Measurements from ENCODE around the gene NPHP4.

Gene NPHP4

DNA sequence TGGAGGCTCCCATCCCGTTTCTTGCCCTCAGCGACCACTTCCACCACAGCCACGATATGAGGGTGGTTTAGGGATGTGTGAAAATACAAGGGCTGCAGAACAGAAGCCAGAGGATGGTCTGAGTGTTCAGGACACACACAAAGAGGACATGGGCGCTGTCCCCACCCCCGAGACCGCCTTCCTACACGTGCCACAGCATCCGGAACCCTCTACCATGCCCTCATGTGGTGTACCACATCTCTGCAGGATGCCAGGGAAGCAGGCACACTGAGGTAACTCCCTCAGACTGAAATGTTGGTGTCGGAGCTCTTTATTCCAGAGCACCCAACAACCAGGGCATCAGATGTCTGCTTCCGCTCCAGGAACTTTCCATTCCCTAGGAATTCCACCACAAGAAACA is 23.1 kb downstream of the NPHP4 start:
- ATAC-seq, result no peak

DNA sequence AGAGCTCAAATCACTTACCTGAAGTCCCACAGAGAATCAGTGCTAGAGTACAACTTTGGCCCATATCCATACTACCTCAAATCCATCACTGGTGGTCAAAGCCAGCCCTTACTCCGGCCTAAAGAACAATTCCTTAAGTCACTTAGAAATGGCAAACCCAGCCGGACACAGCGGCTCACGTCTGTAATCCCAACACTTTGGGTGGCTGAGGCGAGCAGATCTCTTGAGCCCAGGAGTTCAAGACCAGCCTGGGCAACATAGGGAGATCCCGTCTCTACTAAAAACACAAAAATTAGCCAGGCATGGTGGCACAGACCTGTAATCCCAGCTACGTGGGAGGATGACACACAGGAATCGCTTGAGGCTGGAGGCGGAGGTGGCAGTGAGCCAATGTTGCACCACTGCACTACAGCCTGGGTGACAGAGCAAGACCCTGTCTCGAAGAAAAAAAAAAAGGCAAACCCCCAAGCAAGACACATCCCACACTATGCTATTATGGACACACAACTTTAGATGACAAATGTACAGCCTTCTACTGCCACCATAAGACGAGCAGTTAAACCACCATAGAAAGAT is 24.0 kb downstream of the NPHP4 start:
- ATAC-seq, result no peak

DNA sequence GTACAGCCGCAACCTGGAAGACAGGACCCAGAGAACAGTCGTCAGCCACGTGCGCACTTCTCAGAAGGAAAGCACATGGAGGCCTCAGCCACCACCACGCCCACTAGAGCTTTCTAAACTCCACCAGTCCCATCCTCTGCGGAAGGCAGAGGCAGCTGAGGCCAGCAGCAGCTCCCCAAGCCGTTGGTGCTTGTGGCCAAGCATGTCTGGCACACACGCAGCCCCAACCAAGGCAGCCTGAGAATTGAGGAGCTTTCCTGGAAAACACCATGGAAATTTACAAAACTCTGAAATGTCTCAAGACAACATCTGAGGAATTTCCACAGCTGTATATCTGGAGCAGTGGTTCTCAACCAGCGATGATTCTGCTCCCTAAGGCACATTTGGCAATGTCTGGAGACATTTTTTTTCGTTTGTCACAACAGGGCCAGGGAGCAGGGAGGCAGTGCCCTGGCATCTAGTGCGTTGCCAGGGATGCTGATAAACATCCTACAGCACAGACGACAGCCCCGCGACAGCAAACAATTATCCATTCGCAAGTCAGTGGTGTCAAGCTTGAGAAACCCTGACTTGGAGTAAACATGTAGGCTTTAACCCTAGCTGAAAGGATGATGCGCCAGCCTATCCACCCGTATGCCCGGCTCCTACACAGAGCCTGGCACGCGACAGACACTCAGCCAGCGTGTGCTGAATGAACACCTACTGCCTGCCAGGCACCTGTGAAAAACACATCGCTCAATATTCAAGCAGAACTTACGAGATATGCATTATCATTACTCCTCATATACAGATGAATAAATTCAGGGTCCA is 24.7 kb downstream of the NPHP4 start:
- no peak for ATAC-seq

DNA sequence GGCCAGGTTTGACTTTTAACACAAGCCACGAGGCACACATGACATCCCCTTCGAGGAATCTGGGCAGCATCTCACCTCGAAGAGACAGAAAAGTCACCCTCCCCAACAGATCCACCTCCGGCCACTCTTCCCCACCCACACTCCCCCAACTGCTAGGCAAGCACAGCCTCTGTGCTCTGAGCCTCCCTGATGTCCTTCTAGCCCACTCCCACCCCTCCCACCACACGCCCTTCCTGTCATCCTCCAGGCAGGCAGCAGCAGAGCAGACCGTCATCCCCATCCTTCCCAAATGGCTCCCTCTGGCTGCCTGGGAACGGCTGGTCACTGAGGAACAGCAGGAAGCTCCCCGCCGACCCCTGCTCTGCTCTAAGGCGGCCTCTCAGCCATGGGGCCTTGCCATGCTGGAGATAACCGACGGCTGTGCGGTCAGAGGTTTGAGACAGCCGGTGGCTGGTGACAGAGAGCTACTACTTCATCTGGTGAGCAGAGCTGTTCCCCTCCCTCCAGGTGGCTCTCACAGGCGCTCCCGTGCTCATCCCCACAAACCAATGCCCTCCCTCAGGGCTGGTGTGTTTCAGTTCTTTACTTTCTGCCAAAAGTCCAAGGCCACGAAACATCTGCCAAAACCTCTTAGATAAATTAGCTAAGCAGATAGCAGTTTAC is 25.6 kb downstream of the NPHP4 start:
- no peak for ATAC-seq

DNA sequence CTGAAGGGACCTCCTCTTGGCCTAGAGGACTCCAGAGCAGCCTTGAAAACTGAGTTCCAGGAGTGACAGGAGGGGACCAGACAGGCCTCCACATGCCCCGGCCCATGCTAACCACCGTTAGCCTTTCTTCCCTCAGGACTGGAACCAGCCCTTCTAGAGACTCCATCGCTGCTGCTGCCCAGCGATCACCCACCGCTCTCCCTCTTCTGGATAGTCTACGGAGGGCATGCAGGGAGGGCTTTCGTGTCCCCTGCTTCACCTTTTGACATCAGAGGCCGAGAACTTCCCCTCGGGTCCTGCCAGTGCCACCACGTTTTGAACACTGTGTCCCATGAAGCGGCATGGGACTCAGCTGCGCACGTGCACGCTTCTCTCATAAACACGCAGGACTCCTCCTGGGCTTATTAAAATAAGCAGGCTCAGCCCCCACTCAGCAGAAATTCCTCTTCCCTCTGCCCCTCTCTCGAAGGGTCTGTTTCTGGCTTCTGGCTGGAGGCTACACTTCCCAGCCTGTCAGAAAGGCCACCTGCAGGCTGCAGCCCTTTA is 26.6 kb downstream of the NPHP4 start:
- ATAC-seq, result no peak

DNA sequence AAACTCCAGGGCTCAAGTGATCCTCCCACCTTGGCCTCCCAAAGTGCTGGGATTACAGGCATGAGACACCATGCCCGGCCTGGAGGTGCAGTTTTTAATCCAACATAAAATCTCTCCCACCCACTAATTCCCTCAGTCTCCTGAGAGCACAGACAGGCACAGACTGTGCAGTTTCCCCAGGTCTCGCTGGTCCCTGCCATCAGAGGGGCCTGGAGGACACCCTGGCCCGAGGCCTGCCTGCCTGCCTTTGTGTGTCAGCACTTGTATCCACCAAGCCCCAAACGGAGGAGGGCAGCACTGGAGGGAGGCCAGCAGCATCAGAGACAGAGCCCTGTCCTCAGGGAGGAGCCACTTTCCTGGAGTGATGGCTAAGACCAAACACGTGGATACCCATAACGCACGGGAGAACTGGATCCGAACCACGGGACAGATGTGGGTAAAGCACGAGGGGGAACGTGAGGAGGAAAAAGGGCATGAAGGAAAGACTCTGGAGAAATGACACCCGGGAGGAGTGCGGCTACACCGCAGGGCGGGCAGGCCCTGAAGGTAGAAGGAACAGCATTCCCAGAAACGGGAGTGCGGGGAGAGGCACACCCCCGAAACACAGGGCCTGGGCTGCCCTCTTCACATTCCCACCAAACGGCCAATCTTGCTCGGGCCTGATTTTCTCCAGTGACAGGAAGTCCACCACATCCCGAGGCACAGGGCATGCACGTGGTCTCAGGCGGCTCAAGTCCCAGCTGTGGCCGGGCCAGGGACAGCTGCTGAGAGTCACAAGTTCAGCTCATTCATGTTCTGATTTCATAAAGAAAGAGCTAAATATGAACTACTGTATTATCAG is 29.7 kb downstream of the NPHP4 start:
- no peak for ATAC-seq

DNA sequence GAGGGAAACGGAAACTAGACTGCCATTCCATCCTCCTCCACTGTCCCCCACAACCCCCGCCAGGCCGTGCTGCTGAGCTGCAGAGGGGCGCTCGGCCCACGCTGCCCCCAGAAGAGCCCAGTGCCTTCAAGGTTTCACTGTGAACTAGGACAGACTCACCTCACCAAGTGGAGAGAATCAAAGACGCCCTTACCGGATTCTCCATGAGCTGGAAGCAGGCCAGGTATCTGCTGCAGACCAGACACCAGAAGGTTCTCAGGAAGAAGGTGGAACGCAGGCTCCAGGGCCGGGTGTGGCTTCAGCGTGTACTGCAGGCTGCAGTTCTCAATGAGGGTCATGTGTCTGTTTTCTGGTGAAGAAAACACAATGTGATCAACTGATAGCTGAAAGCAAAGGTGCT is 30.6 kb downstream of the NPHP4 start:
- no peak for ATAC-seq

DNA sequence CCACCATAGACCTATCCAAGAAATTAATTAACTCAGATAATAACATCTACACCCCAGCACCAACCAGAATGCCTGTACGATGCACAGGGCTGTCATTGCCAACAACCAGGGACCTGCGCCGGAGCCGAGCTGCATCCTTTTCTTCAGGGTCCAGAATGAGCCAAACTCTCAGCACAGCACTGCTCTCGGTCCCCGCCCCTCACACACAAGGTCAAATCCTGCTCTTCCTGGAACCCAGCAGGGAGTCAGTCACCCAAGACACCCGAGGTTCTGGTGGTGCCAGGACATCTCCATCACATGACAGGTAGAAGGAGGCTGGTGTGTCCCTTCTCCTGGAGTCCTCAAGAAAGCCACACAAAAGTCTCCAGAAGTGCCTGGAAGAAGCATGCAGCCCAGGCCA is 31.9 kb downstream of the NPHP4 start:
- ATAC-seq, result no peak

DNA sequence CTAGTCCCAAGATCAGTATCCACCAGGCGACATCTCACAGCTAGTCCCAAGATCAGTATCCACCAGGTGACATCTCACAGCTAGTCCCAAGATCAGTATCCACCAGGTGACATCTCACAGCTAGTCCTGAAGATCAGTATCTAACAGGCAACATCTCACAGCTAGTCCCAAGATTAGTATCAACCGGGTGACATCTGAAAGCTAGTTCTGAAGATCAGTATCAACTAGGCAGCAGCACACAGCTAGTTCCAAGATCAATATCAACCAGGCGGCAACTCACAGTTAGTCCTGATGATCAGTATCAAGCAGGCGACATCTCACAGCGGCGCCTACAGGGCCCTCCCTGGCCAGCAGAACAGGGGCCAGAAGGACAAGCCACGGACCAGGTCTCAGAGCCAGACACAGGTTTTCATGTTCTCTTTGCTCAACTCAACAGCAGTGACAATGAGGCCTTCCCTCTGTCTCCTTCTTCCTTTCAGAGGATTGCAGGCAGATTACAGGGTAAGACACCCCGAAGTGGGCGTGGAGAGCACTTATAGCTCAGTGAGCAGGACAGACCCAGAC is 32.5 kb downstream of the NPHP4 start:
- no peak for ATAC-seq

DNA sequence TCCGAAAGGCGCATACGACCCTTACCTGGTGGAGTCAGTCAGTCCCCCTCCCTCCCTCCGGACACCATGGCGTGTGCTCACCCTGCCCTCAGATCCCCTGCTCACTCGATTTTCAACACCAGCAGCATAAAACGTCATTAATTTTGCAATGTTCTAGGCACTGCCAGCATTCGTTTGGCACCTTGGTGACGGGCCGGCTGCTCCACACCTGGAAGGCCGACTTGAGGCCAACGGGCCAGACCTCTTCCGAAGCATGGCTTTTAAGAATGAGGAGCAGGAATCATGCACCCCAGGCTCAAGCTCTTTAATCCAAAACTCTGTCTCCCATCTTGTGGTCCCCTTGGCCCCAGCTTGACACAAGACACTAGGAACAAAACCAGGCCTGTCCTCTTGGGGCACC is 33.1 kb downstream of the NPHP4 start:
- ATAC-seq, result no peak

DNA sequence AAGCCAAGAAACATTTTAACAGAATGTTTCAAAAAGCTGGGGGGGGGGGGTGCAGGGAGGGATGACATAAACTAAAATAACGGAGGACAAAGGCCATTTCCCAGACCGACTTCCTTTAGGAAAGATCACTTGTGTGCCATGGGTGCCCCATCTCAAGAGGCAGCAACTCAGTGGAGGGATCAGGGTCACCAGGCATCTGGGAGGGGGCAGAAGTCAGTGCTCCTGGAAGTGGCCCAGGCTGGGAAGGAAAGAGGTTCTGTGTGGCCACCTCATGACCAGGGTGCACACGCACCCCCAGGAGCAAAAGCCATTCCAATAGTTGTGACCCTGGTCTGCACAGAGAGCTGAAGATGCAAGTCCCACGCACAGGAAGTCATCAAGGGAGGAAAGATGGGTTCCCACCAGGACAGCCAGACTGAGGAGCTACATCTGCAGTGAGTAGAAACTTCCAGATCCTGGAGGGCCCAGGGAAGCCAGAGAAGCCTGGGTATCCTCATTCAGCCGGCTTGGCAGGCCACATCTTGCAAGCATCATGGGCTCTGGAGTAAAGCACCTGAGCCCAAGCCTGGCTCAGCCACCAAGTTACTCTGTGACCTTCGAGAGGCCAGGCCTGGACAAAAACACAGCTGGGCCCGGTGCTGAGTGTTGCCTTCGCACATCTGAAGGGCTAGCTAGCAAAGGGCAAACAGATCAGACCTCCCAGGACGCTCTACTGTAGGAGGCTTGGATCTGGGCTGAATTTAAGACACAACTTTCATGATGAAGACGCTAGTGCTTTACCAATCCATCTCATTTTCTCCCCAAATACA is 36.0 kb downstream of the NPHP4 start:
- ATAC-seq, result no peak

DNA sequence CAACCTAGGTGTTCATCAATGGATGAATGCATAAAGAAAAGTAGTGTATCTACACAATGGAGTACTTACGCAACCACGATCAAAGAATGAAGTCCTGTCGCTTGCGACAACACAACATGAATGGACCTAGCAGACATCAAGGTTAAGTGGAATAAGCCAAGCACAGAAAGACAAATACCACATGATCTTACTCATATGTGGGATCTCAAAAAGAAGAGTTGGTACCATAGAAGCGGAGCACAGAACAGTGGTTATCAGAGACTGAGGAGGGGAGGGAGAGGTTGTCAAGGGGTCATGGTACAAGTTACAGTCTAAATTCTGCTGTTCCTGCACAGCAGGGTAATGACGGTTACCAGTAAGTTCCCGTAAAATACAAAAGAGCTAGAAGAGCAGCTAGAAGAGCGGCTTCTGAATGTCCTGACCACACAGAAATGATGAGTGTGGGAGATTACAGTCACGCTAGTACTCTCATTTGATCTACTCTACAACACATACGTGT is 36.7 kb downstream of the NPHP4 start:
- ATAC-seq, result peak; percentile 76 to 89

DNA sequence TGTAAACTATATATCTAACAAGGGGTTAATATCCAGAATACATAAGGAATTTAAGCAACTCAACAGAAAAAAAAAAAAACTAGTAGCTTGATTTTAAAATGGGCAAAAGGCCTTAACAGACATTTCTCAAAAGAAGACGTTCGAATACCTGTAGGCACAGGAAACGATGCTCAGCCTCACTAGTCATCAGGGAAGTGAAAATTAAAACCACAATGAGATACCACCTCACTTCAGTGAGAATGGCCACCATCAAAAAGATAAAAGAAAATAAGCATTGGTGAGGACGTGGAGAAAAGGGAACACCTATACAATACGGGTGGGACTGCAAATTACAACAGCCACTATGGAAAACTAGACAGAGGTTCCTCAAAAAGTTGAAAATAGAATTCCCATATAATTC is 37.3 kb downstream of the NPHP4 start:
- ATAC-seq, result peak; percentile 48 to 80

DNA sequence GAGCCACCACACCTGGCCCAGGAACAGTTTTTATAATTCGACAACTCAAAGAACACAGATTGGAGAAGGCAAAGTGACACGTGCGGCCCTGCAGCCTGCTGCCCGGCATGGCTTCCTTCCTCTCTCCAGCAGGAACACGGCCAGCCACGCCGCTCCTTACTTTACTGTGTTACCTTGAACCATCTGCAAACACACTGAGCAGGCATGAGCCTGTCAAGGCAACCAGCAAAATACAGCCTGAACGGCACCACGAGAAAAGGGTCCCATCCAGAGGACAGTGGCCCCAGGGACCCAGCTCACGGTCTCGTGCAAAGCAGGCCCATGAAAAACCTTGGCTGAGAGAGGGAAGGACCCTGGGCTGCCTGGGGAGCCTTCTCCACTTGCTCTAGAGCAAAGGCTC is 38.8 kb downstream of the NPHP4 start:
- ATAC-seq, result no peak

DNA sequence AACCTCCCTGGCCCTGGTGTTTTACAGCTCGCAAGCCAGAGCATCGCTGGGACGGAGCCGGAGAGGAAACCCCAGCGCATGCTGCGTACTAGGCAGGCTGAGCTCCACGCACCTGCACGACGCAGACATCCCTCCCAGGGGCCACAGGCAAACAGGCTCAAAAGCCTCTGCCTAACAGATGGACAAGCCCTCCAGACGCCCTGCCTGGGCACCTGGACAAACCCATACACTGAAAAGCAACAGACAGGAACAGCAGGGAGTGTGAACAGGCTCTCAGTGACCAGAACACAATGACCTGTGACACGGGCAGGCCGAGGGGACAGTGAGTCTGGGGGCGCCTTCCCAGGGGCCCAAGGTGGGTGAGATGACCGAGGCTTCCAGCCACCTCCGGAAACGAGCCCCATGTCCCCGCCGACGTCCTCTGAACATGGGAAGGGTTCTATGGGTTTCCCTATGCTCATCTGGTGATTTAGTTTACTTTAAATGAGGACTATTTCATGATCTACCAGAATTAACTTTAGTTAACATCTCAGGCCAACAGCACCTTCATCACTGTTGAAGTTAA is 40.3 kb downstream of the NPHP4 start:
- no peak for ATAC-seq

DNA sequence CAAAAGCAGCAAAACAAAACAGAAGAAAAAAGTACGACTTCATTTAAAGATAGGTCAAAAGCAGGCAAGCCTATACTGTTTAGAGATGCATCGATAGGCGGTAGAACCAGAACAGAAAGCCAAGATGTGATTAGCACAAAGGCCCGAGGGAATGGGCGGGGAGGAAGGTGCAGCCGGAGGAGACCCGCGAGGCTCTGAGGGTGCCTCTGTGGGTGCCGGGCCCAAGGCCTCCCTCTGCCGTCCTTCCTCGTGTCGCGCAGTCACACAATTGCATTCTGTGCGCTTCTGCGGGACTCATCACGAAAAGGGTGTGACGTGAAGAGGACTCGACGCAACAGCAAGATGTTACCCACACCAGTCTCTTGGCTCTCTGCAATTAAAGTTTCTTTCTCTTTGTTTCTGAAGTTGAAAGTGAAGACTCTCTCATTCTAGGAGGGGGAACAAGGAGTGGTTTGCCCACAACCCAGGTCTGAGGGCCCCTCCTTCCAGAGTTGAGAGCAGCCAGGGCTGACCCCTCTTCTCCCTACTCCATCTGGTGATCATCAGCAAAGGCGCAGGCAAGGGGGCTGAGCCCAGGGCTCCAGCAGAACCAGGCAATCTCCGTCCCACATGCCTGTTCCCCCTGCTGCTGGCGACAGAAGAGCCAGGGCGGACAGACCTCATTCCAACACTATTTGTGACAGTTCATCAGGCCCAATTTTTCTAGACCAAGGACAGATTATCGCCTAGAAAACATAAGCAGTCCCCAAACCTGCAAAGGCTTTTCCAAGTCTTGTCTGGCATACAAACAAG is 41.0 kb downstream of the NPHP4 start:
- no peak for ATAC-seq

DNA sequence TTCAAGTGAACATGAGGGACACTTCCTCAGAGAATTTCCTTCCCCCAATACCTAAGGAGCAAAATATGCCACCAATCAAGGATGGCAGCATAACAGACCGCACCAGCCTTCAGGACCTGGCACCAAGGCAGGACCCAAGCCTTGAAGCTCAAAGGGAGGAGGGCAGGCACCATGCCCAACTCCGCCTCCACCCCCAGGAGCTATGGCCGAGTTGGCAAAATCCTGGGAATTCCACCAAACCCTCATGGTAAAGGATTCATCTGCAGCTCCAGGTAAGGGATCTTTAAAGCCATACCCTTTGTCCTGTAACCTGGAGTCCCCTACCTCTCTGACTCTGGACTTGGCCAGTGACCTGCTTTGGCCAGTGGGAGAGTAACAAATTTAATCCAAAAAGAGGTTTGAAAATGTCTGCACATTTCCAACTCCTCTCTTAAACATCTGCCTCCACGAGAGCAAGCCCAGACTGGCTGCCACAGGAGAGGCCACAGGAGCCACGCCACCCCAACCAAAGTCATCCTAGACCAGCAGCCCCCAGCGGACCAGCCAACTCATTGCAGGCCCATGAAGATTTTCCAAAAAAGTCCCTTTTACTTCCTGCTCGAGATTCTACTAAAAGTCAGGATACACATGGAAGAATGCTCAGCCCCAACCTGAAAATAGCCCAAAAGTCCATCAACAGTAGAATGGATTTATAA is 41.9 kb downstream of the NPHP4 start:
- ATAC-seq, result no peak

DNA sequence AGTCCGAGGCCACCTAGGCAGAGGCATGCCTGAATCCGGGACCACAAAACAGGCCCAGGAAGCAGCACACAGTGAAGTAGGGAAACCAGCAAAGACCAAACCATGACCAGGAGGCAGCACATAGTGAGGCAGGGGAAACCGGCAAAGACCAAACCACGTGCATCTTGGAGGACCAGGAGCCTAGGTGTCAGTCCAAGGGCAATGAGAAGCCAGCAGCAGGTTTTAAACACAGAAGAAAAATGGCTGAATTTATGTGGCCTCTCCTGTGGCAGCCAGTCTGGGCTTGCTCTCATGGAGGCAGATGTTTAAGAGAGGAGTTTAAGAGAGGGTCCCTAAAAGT is 42.5 kb downstream of the NPHP4 start:
- no peak for ATAC-seq

DNA sequence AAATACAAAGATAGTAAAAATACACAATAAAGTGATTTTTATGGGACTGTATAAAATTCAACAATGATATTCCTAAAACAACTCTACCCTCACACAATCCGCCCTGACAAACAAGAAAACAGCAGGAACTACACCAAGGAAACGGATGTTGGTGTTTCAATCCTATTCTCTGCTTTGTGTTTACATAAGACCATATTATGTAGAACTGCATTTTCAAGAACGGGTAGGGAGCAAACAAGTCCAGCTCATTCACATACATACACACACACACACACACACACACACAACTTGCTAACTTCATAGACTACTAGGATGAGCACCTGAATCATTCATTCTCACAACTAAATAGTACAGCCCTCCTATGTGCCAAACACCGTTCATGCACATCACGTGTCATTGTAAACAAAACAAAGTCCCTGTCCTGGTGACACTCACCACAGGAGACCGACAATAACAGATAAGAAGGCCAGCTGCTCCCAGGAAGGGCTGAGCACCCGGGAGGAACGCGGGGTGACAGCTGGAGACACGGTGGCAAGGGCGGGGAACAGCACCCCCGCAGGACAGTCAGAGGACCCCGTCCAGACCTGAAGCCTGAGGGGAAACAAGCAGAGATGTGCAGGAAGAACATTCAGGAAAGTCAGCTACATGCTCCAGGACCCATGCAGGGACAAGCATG is 43.0 kb downstream of the NPHP4 start:
- ATAC-seq, result no peak

Measured in activated CD4-positive, CD25-positive, alpha-beta regulatory T cell treated with anti-CD3 and anti-CD28 coated beads, Interleukin-2, amount 50 U/mL, for 24 hours (primary cell).